C4-2B (cell line): ENCODE measurements around the gene SERINC5.

Experiments used
- CTCF ChIP-seq: fragments of 450-650 bp; conservative IDR thresholded peaks from 2 replicates; pipeline ENCODE4 v1.5.1; 2017; ENCODE audit warnings: mild to moderate bottlenecking
- ZFX ChIP-seq: fragments of 450-650 bp; IDR thresholded peaks from 2 replicates; pipeline ENCODE4 v1.6.1; 2017

GRCh38 chr5:80082731-80083100 lies 173.1 kb downstream of the SERINC5 start:
- TF ChIP-seq CTCF, result peak; percentile 98
- TF ChIP-seq ZFX, result no peak
